ENCODE results near the gene LINC00237. TPM values are rescaled to one million over a fixed set of nuclear protein-coding genes. Genes with fewer than 3 reads are reported as not detected.
A peak's percentile ranks its signal among the peaks of the same experiment; 100 is the strongest.

The LINC00237 gene
- total and polyA plus RNA-seq, 4 donors = not detected

GRCh38 chr20:21099751-21100577, 6.2 kb downstream of the LINC00237 start:
- DNase-seq (ENCODE audit: low spot score) = no peak
- peaks cover 8 to 24% (median 13%) of the 10 kb centered on the region in 4 donors for H3K27me3 ChIP-seq (ENCODE audit: control insufficient read depth in 4 of 4, insufficient read depth in 4 of 4, low read length in 3 of 4)
- no peak overlapping the region for H3K27ac ChIP-seq (ENCODE audit: low read depth in 1 of 2, low read length in 2 of 2)
- no peak overlapping the region for H3K9ac ChIP-seq (ENCODE audit: low read depth in 1 of 2, low read length in 2 of 2)
- no peaks in the 10 kb centered on the region for H3K9me3 ChIP-seq (ENCODE audit: control insufficient read depth in 4 of 4, low read length in 3 of 4)
- H3K4me1 ChIP-seq (ENCODE audit: control insufficient read depth in 4 of 4, insufficient read depth in 4 of 4, low read length in 3 of 4) = peaks cover 9 to 29% (median 22%) of the 10 kb centered on the region in 4 donors
- H3K4me3 ChIP-seq (ENCODE audit: low read depth in 1 of 3, low read length in 3 of 3) = peak overlapping the region in 2 of 3 donors; percentile 47 to 69
- no peaks in the 10 kb centered on the region for H3K36me3 ChIP-seq (ENCODE audit: control insufficient read depth in 4 of 4, insufficient read depth in 3 of 4, low read depth in 1 of 4, low read length in 3 of 4)
- TF ChIP-seq YY1 (IDR thresholded peaks at IDR 0.05) = no peak
- TF ChIP-seq REST (IDR thresholded peaks at IDR 0.05) = no peak
- TF ChIP-seq FOXA2 (IDR thresholded peaks at IDR 0.05) = no peak
- no peak for TF ChIP-seq SP1 (IDR thresholded peaks at IDR 0.05)
- no peak for TF ChIP-seq ZBTB33 (IDR thresholded peaks at IDR 0.05)
- TF ChIP-seq MAX (IDR thresholded peaks at IDR 0.05) = no peak
- no peak for TF ChIP-seq HNF4A (conservative IDR thresholded peaks at IDR 0.05)
- no peak for TF ChIP-seq NR2F2 (IDR thresholded peaks at IDR 0.05)
- TF ChIP-seq EGR1 (IDR thresholded peaks at IDR 0.05; ENCODE audit: low read depth in 2 of 2) = no peak
- no peak for TF ChIP-seq GABPA (IDR thresholded peaks at IDR 0.05 in 1 of 2, conservative IDR thresholded peaks at IDR 0.05 in 1 of 2)
- TF ChIP-seq HNF4G (IDR thresholded peaks at IDR 0.05) = no peak
- 3% methylated on average over 46 of the region's 46 CpGs for WGBS

GRCh38 chr20:21096321-21097043, 9.7 kb downstream of the LINC00237 start:
- Histone ChIP-seq H3K36me3 (ENCODE audit: control insufficient read depth in 4 of 4, insufficient read depth in 3 of 4, low read depth in 1 of 4, low read length in 3 of 4) (no peaks in the 10 kb centered on the region), H3K27me3 (ENCODE audit: control insufficient read depth in 4 of 4, insufficient read depth in 4 of 4, low read length in 3 of 4) (peaks cover 0 to 19% (median 7%) of the 10 kb centered on the region in 4 donors), H3K9me3 (ENCODE audit: control insufficient read depth in 4 of 4, low read length in 3 of 4) (no peaks in the 10 kb centered on the region), H3K4me1 (ENCODE audit: control insufficient read depth in 4 of 4, insufficient read depth in 4 of 4, low read length in 3 of 4) (peaks cover 9 to 19% (median 12%) of the 10 kb centered on the region in 4 donors), H3K27ac (ENCODE audit: low read depth in 1 of 2, low read length in 2 of 2) (no peak overlapping the region), H3K4me3 (ENCODE audit: low read depth in 1 of 3, low read length in 3 of 3) (no peak overlapping the region), H3K9ac (ENCODE audit: low read depth in 1 of 2, low read length in 2 of 2) (no peak overlapping the region)
- WGBS = 38% methylated on average over 10 of the region's 10 CpGs
- no peak for DNase-seq (ENCODE audit: low spot score)
- TF ChIP-seq ATF3 (IDR thresholded peaks at IDR 0.05) (no peak), MAX (IDR thresholded peaks at IDR 0.05) (no peak), RAD21 (IDR thresholded peaks at IDR 0.05) (no peak), CTCF (IDR thresholded peaks at IDR 0.05; ENCODE audit: low read depth, low read length, missing input control) (no peak), ZBTB33 (IDR thresholded peaks at IDR 0.05) (no peak), SP1 (IDR thresholded peaks at IDR 0.05) (no peak), TAF1 (conservative IDR thresholded peaks at IDR 0.05) (no peak), EGR1 (IDR thresholded peaks at IDR 0.05; ENCODE audit: low read depth in 2 of 2) (no peak), FOXA1 (IDR thresholded peaks at IDR 0.05) (no peak)
